B cell (primary cell): ENCODE data around the gene CDC14A. TPM values are rescaled to one million over a fixed set of nuclear protein-coding genes. Genes with fewer than 3 reads are reported as not detected.

Experiments
- ATAC-seq: fragments of 200-7000 bp; cut with Tn5 transposase; one replicate; pipeline ENCODE4 v1.10.0; 2021; ENCODE audit warnings: low read depth, mild to moderate bottlenecking, moderate number of reproducible peaks, moderate library complexity
- CTCF ChIA-PET: fragments of 350-600 bp; sonication (Branson Sonifier 250); formaldehyde crosslinking; loops from one replicate; lab custom pipeline; 2021; ENCODE audit warnings: antibody characterized with exemption, inconsistent platforms; lab: Charles Lee
- POLR2A ChIA-PET: fragments of 350-600 bp; sonication (Branson Sonifier 250); formaldehyde crosslinking; loops from one replicate; lab custom pipeline; 2021; ENCODE audit warnings: antibody characterized with exemption; lab: Charles Lee
- DNase-seq: peaks from one replicate; pipeline ENCODE4 v3.0.0; 2013
- H2AFZ ChIP-seq: 2 replicates; pipeline ENCODE4 v1.6.1; 2012; ENCODE audit warnings: mild to moderate bottlenecking, low read depth, low read length; ENCODE audit not compliant: insufficient read depth, poor library complexity, severe bottlenecking
- H3K27ac ChIP-seq, 2 donors: 1 replicate in 1 of 2; 2 replicates in 1 of 2; pipeline ENCODE4 v1.5.1; 2012 to 2013; ENCODE audit warnings: low read length in 2 of 2, mild to moderate bottlenecking in 2 of 2, moderate library complexity in 1 of 2
- H3K27me3 ChIP-seq, 4 experiments: fragments of 200-600 bp in 1 of 4; sonication (generic) in 1 of 4; replicated peaks in 1 of 4; 1 replicate in 2 of 4; 2 replicates in 2 of 4; pipeline versions ENCODE4 v1.6.1 to v1.7.0; 2013 to 2016; ENCODE audit warnings: low read length in 3 of 4, mild to moderate bottlenecking in 2 of 4, mixed read lengths in 1 of 4, moderate library complexity in 1 of 4; ENCODE audit not compliant: insufficient read depth in 4 of 4, control insufficient read depth in 3 of 4; ENCODE audit errors: control extremely low read depth in 1 of 4
- H3K36me3 ChIP-seq, 2 experiments: replicated peaks in 1 of 2; 1 replicate in 1 of 2; 2 replicates in 1 of 2; pipeline versions ENCODE4 v1.6.1 to v1.7.1; 2013; ENCODE audit warnings: low read length in 1 of 2; ENCODE audit not compliant: insufficient read depth in 2 of 2, control insufficient read depth in 1 of 2; ENCODE audit errors: control extremely low read depth in 1 of 2, extremely low read depth in 1 of 2
- H3K4me1 ChIP-seq, 2 donors: fragments of 200-600 bp in 1 of 2; sonication (generic) in 1 of 2; 1 replicate in 1 of 2; 2 replicates in 1 of 2; pipeline versions ENCODE4 v1.5.1 to v1.6.1; 2013 to 2017; ENCODE audit warnings: low read length in 2 of 2; ENCODE audit not compliant: control insufficient read depth in 2 of 2, insufficient read depth in 2 of 2
- H3K4me2 ChIP-seq: replicated peaks from 2 replicates; pipeline ENCODE3; 2012; ENCODE audit warnings: mild to moderate bottlenecking, low read depth, low read length; ENCODE audit not compliant: poor library complexity, severe bottlenecking
- H3K4me3 ChIP-seq, 5 experiments: fragments of 200-600 bp in 1 of 5; sonication (generic) in 1 of 5; 1 replicate in 3 of 5; 2 replicates in 2 of 5; pipeline versions ENCODE4 v1.5.1 to v1.7.0; 2011 to 2016; ENCODE audit warnings: low read length in 4 of 5, mild to moderate bottlenecking in 4 of 5, low read depth in 2 of 5, control low read depth in 1 of 5, moderate library complexity in 1 of 5; ENCODE audit not compliant: insufficient read depth in 1 of 5; ENCODE audit errors: control extremely low read depth in 1 of 5, extremely low read depth in 1 of 5
- H3K79me2 ChIP-seq: fragments of 200-600 bp; sonication (generic); one replicate; pipeline ENCODE4 v1.6.0; 2016; ENCODE audit warnings: low read length; ENCODE audit not compliant: control insufficient read depth, insufficient read depth
- H3K9ac ChIP-seq: fragments of 200-600 bp; sonication (generic); 2 replicates; pipeline ENCODE4 v1.6.1; 2017; ENCODE audit warnings: mild to moderate bottlenecking, low read length, moderate library complexity
- H3K9me3 ChIP-seq, 3 donors: one replicate each; pipeline versions ENCODE4 v1.6.1 to v1.7.1; 2013; ENCODE audit warnings: low read length in 2 of 3; ENCODE audit not compliant: control insufficient read depth in 2 of 3, insufficient read depth in 1 of 3; ENCODE audit errors: control extremely low read depth in 1 of 3
- H4K20me1 ChIP-seq: 2 replicates; pipeline ENCODE4 v1.6.0; 2012; ENCODE audit warnings: mild to moderate bottlenecking, low read length; ENCODE audit not compliant: insufficient read depth, control insufficient read depth, poor library complexity, severe bottlenecking
- H3K27ac Mint-ChIP-seq: one replicate; pipeline ENCODE4 v1.8.0; 2021; ENCODE audit warnings: mixed read lengths
- H3K27me3 Mint-ChIP-seq: one replicate; pipeline ENCODE4 v1.8.0; 2021; ENCODE audit warnings: mixed read lengths
- H3K4me1 Mint-ChIP-seq: one replicate; pipeline ENCODE4 v1.8.0; 2021; ENCODE audit warnings: mixed read lengths
- H3K4me3 Mint-ChIP-seq: one replicate; pipeline ENCODE4 v1.8.0; 2021; ENCODE audit warnings: mixed read lengths
- H3K9me3 Mint-ChIP-seq: one replicate; pipeline ENCODE4 v1.8.0; 2022; ENCODE audit warnings: mixed read lengths; ENCODE audit not compliant: insufficient read depth
- CTCF ChIP-seq: fragments of 200-600 bp; IDR thresholded peaks from one replicate; pipeline ENCODE4 v1.8.0; 2022; ENCODE audit warnings: antibody characterized with exemption, mild to moderate bottlenecking
- EZH2 ChIP-seq: IDR thresholded peaks from 2 replicates; pipeline ENCODE4 v1.6.1; 2012; ENCODE audit warnings: borderline replicate concordance, low read depth, mild to moderate bottlenecking, moderate library complexity, low read length; ENCODE audit not compliant: insufficient read depth, poor library complexity, severe bottlenecking
- WGBS: methylation state at CpG from one replicate; pipeline ENCODE4 v1.1.5; 2013; ENCODE audit warnings: missing lambda C conversion rate; ENCODE audit not compliant: insufficient coverage; 5-methylcytosine and 5-hydroxymethylcytosine counted together
- intact Hi-C: fragments of 100-400 bp; cut with micrococcal nuclease; formaldehyde crosslinking; loops from one replicate; pipeline ENCODE4 v1.10.0; 2022
- polyA plus RNA-seq: library from polyadenylated mRNA; depleted of rRNA; stranded (reverse); fragments of >200 nt; gene quantifications from 2 replicates; pipeline ENCODE4 v1.2.3, GENCODE V29; 2012
- total RNA-seq, 2 donors: library from RNA; stranded (reverse); fragments of 120-200 nt in 1 of 2; gene quantifications; 1 replicate in 1 of 2; 2 replicates in 1 of 2; pipeline versions ENCODE4 v1.2.3 to v1.2.4, GENCODE V29; 2013 to 2022

Gene CDC14A
- total and polyA plus RNA-seq, 2 donors (not counting 1 experiment from before 2014, with no cell fraction given), result 6.1 to 41.7 TPM

DNA sequence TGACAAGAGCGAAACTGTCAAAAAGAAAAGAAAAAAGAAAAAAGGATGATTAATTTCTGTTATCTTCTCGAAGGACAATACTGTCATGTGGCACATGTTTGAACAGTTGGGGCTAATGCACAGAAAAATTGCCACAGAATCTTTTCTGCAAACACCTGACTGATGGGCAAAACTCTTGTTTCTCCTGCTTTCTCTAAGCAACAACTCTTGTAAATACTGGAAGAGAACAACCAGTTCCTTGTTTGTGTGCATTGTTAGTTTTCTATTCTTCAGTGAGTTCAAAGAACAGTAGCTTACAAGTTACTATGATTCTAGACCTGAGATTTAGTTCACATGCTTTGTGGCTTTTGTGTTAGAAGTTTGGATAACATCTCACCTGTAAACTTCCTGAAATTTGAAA lies 60.7 kb downstream of the CDC14A start:
- ChIA-PET CTCF (interaction anchor here (1.4 kb wide), 1 partner anchor 56 kb away, joined by 3 read pairs; no protein-coding TSS in a partner anchor), POLR2A (no interaction called here)
- ATAC-seq (no peak), DNase-seq (no peak)
- Mint-ChIP-seq H3K4me1 (peaks cover 28% of the 10 kb centered on the region), H3K9me3 (no peaks in the 10 kb centered on the region), H3K27me3 (no peaks in the 10 kb centered on the region), H3K27ac (no peak overlapping the region), H3K4me3 (no peak overlapping the region)
- Histone ChIP-seq H3K4me2 (no peak overlapping the region), H3K79me2 (peaks cover 23% of the 10 kb centered on the region), H3K9ac (no peak overlapping the region), H2AFZ (no peak overlapping the region), H3K4me1 (no peaks in the 10 kb centered on the region), H3K9me3 (no peaks in the 10 kb centered on the region), H3K27me3 (no peaks in the 10 kb centered on the region), H4K20me1 (peaks cover 11% of the 10 kb centered on the region), H3K36me3 (no peaks in the 10 kb centered on the region), H3K27ac (no peak overlapping the region), H3K4me3 (no peak overlapping the region)
- TF ChIP-seq EZH2 (no peak), CTCF (no peak)
- intact Hi-C loops, result no loop called here
- WGBS, result 93% methylated on average over 2 of the region's 2 CpGs

DNA sequence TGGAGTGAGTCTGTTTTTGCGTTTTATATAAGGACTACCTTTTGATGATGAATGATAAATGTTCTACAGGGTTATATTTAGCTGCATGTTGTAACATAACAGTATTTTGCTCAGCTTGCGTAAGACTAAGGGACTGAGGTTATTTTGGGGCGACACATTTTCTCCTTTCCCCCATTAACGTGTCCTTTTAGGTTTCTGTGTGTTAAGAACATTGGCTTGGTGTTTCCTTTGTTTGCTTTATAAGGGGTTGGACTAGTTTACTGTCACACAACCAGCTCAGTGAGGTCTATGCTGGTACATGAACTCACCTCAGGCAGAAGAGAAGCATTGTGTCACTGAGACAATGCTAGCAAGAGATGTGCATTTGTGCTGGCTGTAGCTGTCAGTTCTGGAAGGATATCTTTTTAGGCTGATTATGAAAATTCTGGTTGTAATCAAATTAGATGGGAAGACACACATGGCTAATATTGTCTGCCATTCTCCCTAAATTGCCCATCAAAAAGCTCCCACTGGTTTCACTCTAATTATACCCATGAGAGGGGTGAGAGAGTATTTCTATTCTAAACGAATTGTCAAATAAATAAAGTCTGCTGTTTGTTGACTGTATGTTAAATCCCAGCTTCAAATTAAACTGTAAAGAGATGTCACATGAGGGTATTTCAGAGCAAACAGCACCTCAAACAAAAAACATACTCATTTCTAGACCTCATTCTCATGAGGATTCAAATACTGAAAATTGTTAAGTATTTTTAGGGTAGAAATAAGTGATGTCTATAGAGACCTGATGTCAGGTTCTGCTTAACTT lies 62.6 kb downstream of the CDC14A start:
- no peak overlapping the region for H3K4me3 ChIP-seq
- no peak overlapping the region for H3K27ac ChIP-seq

More for the DNA sequence above, 62.6 kb downstream of the CDC14A start:
- H3K4me3 Mint-ChIP-seq, result no peak overlapping the region
- Histone ChIP-seq H3K79me2 (peaks cover 5% of the 10 kb centered on the region), H2AFZ (no peak overlapping the region), H3K27me3 (no peaks in the 10 kb centered on the region), H4K20me1 (peaks cover 6% of the 10 kb centered on the region), H3K9me3 (no peaks in the 10 kb centered on the region), H3K4me2 (no peak overlapping the region), H3K9ac (no peak overlapping the region), H3K4me1 (no peaks in the 10 kb centered on the region), H3K36me3 (no peaks in the 10 kb centered on the region)
- H3K27me3 Mint-ChIP-seq, result no peaks in the 10 kb centered on the region
- ChIA-PET CTCF (no interaction called here), POLR2A (interaction anchor here (0.6 kb wide), 1 partner anchor 556 kb away, joined by 5 read pairs; no protein-coding TSS in a partner anchor)
- TF ChIP-seq CTCF (no peak), EZH2 (no peak)
- no peak overlapping the region for H3K27ac Mint-ChIP-seq
- H3K4me1 Mint-ChIP-seq, result peaks cover 27% of the 10 kb centered on the region
- no peak for ATAC-seq
- intact Hi-C loops, result no loop called here
- H3K9me3 Mint-ChIP-seq, result no peaks in the 10 kb centered on the region
- WGBS, result no CpG with 5 or more reads among the region's 5 CpGs
- no peak for DNase-seq
